ENCODE data around the gene GLRA3. TPM values are rescaled to one million over a fixed set of nuclear protein-coding genes. Genes with fewer than 3 reads are reported as not detected.

GLRA3 gene
- total and polyA plus RNA-seq, 2 donors (not counting 3 experiments of a cell fraction or from before 2014, with no cell fraction given) = not detected

DNA sequence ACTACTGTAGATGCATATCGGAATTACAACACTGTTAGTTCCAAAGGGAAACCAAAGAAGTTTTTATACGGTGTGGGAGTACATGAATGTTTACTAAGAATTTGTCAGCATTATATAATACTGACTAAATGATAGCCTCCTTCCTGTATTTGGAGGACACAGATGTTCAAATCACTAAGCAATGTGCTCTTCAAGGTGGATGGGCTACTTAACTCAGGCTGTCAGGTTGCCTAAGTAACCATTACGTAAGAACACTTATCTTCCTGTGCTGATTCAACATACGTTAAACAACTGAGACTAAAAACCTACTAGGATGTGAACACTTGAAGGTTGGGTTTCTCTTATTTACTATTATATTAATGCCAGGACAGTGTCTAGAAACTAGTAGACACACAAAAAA, 224.8 kb downstream of the GLRA3 start:
- TF ChIP-seq, protein P1, sequence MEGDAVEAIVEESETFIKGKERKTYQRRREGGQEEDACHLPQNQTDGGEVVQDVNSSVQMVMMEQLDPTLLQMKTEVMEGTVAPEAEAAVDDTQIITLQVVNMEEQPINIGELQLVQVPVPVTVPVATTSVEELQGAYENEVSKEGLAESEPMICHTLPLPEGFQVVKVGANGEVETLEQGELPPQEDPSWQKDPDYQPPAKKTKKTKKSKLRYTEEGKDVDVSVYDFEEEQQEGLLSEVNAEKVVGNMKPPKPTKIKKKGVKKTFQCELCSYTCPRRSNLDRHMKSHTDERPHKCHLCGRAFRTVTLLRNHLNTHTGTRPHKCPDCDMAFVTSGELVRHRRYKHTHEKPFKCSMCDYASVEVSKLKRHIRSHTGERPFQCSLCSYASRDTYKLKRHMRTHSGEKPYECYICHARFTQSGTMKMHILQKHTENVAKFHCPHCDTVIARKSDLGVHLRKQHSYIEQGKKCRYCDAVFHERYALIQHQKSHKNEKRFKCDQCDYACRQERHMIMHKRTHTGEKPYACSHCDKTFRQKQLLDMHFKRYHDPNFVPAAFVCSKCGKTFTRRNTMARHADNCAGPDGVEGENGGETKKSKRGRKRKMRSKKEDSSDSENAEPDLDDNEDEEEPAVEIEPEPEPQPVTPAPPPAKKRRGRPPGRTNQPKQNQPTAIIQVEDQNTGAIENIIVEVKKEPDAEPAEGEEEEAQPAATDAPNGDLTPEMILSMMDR (IDR thresholded peaks at IDR 0.05; ENCODE audit: extremely low read depth in 1 of 2, insufficient read depth in 1 of 2, low read depth in 1 of 2, low read length in 2 of 2) = no peak
- TF ChIP-seq, protein P2, sequence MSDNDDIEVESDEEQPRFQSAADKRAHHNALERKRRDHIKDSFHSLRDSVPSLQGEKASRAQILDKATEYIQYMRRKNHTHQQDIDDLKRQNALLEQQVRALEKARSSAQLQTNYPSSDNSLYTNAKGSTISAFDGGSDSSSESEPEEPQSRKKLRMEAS (IDR thresholded peaks at IDR 0.05; ENCODE audit: insufficient read depth, insufficient read length) = no peak
- TF ChIP-seq MYC (IDR thresholded peaks at IDR 0.05; ENCODE audit: low read depth, low read length) = no peak
- no peak for TF ChIP-seq FOS (IDR thresholded peaks at IDR 0.05; ENCODE audit: borderline replicate concordance, insufficient read depth, low read length)
- TF ChIP-seq GATA2 (IDR thresholded peaks at IDR 0.05; ENCODE audit: insufficient read depth, insufficient read length, low read depth, low read length) = no peak
- no peak for TF ChIP-seq JUN (IDR thresholded peaks at IDR 0.05; ENCODE audit: borderline replicate concordance, insufficient read depth, insufficient read length, low read depth)
- TF ChIP-seq POLR2A (IDR thresholded peaks at IDR 0.05; ENCODE audit: low read depth, low read length) = no peak
- TF ChIP-seq EZH2 (IDR thresholded peaks at IDR 0.05; ENCODE audit: borderline replicate concordance, low read depth, low read length, severe bottlenecking) = no peak
- no peak for TF ChIP-seq POLR2AphosphoS5 (IDR thresholded peaks at IDR 0.05; ENCODE audit: insufficient read depth, low read depth, low read length)
- Histone ChIP-seq H3K9me1 (replicated peaks; ENCODE audit: control insufficient read depth, extremely low read depth, insufficient read depth, low read length) (no peaks in the 10 kb centered on the region), H3K4me2 (ENCODE audit: insufficient read depth, low read length) (no peak overlapping the region), H4K20me1 (replicated peaks; ENCODE audit: control insufficient read depth, extremely low read depth, insufficient read depth, low read length) (no peaks in the 10 kb centered on the region), H3K9me3 (replicated peaks; ENCODE audit: control insufficient read depth, insufficient read depth, low read length) (no peaks in the 10 kb centered on the region), H3K27me3 (ENCODE audit: control insufficient read depth in 2 of 2, insufficient read depth in 2 of 2, low read length in 2 of 2) (no peaks in the 10 kb centered on the region), H3K4me3 (replicated peaks in 1 of 3; ENCODE audit: insufficient read depth in 1 of 3, low read depth in 1 of 3, low read length in 3 of 3) (no peak overlapping the region), H3K36me3 (ENCODE audit: control insufficient read depth in 2 of 2, extremely low read depth in 1 of 2, insufficient read depth in 2 of 2, low read length in 2 of 2) (no peaks in the 10 kb centered on the region), H2AFZ (ENCODE audit: low read depth, low read length) (no peak overlapping the region), H3K27ac (ENCODE audit: insufficient read depth, low read depth, low read length) (no peak overlapping the region), H3K4me1 (ENCODE audit: control insufficient read depth, extremely low read depth, insufficient read depth, low read length) (no peaks in the 10 kb centered on the region), H3K79me2 (ENCODE audit: control insufficient read depth, insufficient read depth, low read length) (no peaks in the 10 kb centered on the region), H3K9ac (replicated peaks; ENCODE audit: extremely low read depth, insufficient read depth, low read length) (no peak overlapping the region)
- BruUV-seq (replicated peaks) = no TSS peak
- CTCF ChIA-PET = no interaction called here
- POLR2A ChIA-PET = no interaction called here
- dilution Hi-C loops (cut with MboI; ENCODE audit: extremely low pct_ligation_motif_present, low sequenced_read_pairs) = no loop called here
- intact Hi-C loops (cut with micrococcal nuclease) = no loop called here
- DNase-seq (ENCODE audit: low read depth, low spot score) (no peak), FAIRE-seq (no peak)
